Activated CD8-positive, alpha-beta memory T cell treated with anti-CD3 and anti-CD28 coated beads for 48 hours (primary cell): ENCODE measurements around the gene AARS2.

ENCODE experiments used
- DNase-seq, 3 experiments: peaks; one replicate each; pipeline ENCODE4 v3.0.0-alpha.2; 2020; ENCODE audit warnings: low read depth in 2 of 3, low spot score in 2 of 3

Gene AARS2

GRCh38 chr6:44276667-44277640 lies 36.2 kb downstream of the AARS2 start:
- no peak for DNase-seq

GRCh38 chr6:44275749-44276648 lies 37.1 kb downstream of the AARS2 start:
- DNase-seq: no peak

- DNase-seq: no peak
These were observed 37.8 kb downstream of the AARS2 start for GRCh38 chr6:44275271-44275748.

- DNase-seq: no peak
These were observed 39.5 kb downstream of the AARS2 start for GRCh38 chr6:44273617-44274016.

GRCh38 chr6:44272999-44273566 lies 40.1 kb downstream of the AARS2 start:
- no peak for DNase-seq

- DNase-seq: no peak
These were observed 40.6 kb downstream of the AARS2 start for GRCh38 chr6:44272529-44272928.

- DNase-seq: no peak
These were observed 41.2 kb downstream of the AARS2 start for GRCh38 chr6:44271914-44272313.

GRCh38 chr6:44271406-44271723 lies 41.8 kb downstream of the AARS2 start:
- DNase-seq: no peak

- DNase-seq: no peak
These were observed 42.4 kb downstream of the AARS2 start for GRCh38 chr6:44270526-44271405.

GRCh38 chr6:44269921-44270525 lies 43.1 kb downstream of the AARS2 start, which contains the start of gene TMEM151B:
TSS of gene TMEM151B (plus strand) at chr6:44270450. CDS start at chr6:44270743, 293 bp downstream.
- DNase-seq: no peak

- no peak for DNase-seq
These were observed 43.8 kb downstream of the AARS2 start for GRCh38 chr6:44269178-44269920.

- no peak for DNase-seq
These were observed 45.0 kb downstream of the AARS2 start for GRCh38 chr6:44268095-44268628.

- DNase-seq: no peak
These were observed 45.9 kb downstream of the AARS2 start for GRCh38 chr6:44267252-44267651.

GRCh38 chr6:44266347-44266746 lies 46.8 kb downstream of the AARS2 start:
- DNase-seq: no peak

- DNase-seq: no peak
These were observed 47.4 kb downstream of the AARS2 start for GRCh38 chr6:44265722-44266233.

GRCh38 chr6:44265007-44265721 lies 48.0 kb downstream of the AARS2 start, which contains the start of gene NFKBIE:
TSS of gene NFKBIE (minus strand) at chr6:44265551. CDS start at chr6:44265346, 205 bp downstream.
- peak; percentile 97 to 99 (median 97) for DNase-seq

GRCh38 chr6:44264154-44265006 lies 48.8 kb downstream of the AARS2 start:
- no peak for DNase-seq
